Brain microvascular endothelial cell (primary cell): ENCODE measurements around the gene DAP3.
"Not testable (repeated sequence)": the region's sequence is repeated elsewhere in the genome, so short reads cannot be mapped to it uniquely, and the experiment has no call there.

Experiments
- DNase-seq: peaks from one replicate; pipeline ENCODE4 v3.0.0-alpha.2; 2020
- H3K27ac ChIP-seq: fragments of 250-450 bp; sonication (Bioruptor Pico); 2 replicates; pipeline ENCODE4 v1.5.1; 2020; ENCODE audit warnings: mild to moderate bottlenecking, moderate library complexity
- H3K27me3 ChIP-seq: fragments of 250-450 bp; sonication (Bioruptor Pico); replicated peaks from 2 replicates; pipeline ENCODE4 v1.5.1; 2020; ENCODE audit warnings: mild to moderate bottlenecking
- H3K36me3 ChIP-seq: fragments of 250-450 bp; sonication (Bioruptor Pico); replicated peaks from 2 replicates; pipeline ENCODE4 v1.5.1; 2020; ENCODE audit warnings: mild to moderate bottlenecking
- H3K4me3 ChIP-seq: 2 replicates; pipeline ENCODE4 v1.5.1; 2011; ENCODE audit warnings: low read depth, mild to moderate bottlenecking, control low read depth, low read length, moderate library complexity
- in situ Hi-C: cut with HindIII; loops from 2 replicates; pipeline ENCODE4 v1.10.0; 2017; ENCODE audit warnings: low sequenced_read_pairs, low pct_ligation_motif_present
- TF ChIP-seq, protein P1 (sequence below): IDR thresholded peaks from 2 replicates; pipeline ENCODE4 v1.5.1; 2011; ENCODE audit warnings: low read depth, mild to moderate bottlenecking, moderate library complexity, low read length, control low read depth, inconsistent platforms; ENCODE audit errors: missing control alignments

Gene DAP3

DNA sequence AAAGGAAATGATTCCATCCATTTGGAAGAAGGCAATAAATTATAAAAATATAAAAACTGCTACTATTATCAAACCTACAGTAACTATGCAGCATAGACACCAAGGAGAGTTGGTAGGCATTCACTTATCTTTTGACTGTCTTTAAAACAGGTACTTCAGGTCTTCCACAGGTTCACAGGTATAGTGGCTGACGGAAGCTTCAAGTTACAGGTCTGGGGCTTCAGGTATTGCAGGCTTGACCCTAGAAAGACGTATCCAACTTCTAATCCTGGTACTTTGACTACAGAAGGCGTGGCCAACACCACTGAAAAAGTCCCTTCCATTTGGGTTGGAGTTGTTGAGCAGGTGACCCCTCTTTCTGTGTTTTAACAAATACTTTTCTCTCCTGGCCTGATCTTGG is 35.9 kb upstream of the DAP3 start:
- no peak for DNase-seq
- H3K27me3 ChIP-seq: no peaks in the 10 kb centered on the region
- H3K4me3 ChIP-seq: no peak overlapping the region
- H3K27ac ChIP-seq: no peak overlapping the region
- no peaks in the 10 kb centered on the region for H3K36me3 ChIP-seq
- TF ChIP-seq, protein P1, sequence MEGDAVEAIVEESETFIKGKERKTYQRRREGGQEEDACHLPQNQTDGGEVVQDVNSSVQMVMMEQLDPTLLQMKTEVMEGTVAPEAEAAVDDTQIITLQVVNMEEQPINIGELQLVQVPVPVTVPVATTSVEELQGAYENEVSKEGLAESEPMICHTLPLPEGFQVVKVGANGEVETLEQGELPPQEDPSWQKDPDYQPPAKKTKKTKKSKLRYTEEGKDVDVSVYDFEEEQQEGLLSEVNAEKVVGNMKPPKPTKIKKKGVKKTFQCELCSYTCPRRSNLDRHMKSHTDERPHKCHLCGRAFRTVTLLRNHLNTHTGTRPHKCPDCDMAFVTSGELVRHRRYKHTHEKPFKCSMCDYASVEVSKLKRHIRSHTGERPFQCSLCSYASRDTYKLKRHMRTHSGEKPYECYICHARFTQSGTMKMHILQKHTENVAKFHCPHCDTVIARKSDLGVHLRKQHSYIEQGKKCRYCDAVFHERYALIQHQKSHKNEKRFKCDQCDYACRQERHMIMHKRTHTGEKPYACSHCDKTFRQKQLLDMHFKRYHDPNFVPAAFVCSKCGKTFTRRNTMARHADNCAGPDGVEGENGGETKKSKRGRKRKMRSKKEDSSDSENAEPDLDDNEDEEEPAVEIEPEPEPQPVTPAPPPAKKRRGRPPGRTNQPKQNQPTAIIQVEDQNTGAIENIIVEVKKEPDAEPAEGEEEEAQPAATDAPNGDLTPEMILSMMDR: no peak
- in situ Hi-C loops: no loop called here

DNA sequence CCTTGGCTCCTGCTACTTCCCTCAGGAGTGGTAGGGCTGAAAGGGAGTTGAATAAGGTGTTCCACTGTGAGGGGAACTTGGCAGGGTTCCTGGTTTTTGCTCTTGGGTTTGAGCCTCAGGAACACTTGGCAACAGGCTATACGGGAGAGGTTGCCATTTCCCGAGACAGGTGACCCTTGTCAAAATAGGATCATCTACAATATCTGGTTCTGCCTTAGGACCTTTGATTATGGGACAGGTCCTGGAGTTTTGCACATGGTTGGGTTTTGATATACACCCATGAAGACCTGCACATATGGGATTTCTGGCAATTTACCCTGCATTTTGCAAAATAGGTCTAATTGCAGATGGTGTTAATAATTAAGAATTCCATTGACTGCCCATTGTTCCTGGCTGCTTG is 31.4 kb upstream of the DAP3 start:
- no peak for DNase-seq
- peaks cover 29% of the 10 kb centered on the region for H3K36me3 ChIP-seq
- no peaks in the 10 kb centered on the region for H3K27me3 ChIP-seq
- TF ChIP-seq, protein P1: no peak
- H3K4me3 ChIP-seq: no peak overlapping the region
- in situ Hi-C loops: no loop called here
- no peak overlapping the region for H3K27ac ChIP-seq

GRCh38 chr1:155661239-155661638 is 27.7 kb upstream of the DAP3 start:
- peaks cover 58% of the 10 kb centered on the region for H3K36me3 ChIP-seq
- H3K27ac ChIP-seq, DNase-seq, H3K4me3 ChIP-seq, in situ Hi-C loops, H3K27me3 ChIP-seq: not testable (repeated sequence)

DNA sequence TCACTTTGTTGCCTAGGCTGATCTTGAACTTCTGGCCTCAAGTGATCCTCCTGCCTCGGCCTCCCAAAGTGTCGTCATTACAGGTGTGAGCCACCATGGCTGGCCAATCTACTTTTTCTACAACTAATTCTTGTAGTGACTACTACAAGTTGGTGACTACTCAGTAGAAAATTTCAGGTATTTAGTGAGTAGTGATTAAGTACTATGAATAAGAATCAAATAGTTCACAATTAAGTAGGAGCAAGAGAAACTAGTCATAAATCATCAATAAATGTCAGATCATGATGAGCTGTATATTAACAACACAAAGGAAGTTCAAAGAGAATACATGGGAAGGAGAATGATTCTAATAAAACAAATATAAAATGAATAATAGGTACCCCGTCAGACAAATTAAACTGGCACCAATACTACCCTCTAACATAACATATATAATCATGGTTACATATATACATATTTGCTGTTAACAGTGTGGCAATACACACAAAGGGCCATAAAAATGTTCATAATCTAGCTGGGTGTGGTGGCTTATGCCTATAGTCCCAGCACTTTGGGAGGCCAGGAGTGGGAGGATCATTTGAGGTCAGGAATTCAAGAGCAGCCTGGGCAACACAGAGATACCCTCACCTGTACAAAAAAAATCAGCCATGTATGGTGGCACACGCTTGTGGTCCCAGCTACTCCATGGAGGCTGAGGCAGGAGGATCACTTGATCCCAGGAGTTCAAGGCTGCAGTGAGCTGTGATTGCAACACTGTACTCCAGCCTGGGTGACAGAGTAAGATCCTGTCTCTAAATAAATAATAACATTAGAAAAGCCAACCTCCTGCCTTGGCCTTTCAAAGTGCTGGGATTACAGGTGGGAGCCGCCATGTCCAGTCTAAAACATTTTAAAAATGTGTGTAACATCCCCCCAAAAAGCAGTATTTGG is 19.4 kb upstream of the DAP3 start:
- H3K27me3 ChIP-seq: no peaks in the 10 kb centered on the region
- H3K27ac ChIP-seq: no peak overlapping the region
- TF ChIP-seq, protein P1: no peak
- in situ Hi-C loops: no loop called here
- no peak overlapping the region for H3K4me3 ChIP-seq
- no peak for DNase-seq
- H3K36me3 ChIP-seq: peaks cover 60% of the 10 kb centered on the region

- H3K27ac ChIP-seq: no peak overlapping the region
- peaks cover 64% of the 10 kb centered on the region for H3K36me3 ChIP-seq
Measured at GRCh38 chr1:155671750-155672149, 17.1 kb upstream of the DAP3 start.

DNA sequence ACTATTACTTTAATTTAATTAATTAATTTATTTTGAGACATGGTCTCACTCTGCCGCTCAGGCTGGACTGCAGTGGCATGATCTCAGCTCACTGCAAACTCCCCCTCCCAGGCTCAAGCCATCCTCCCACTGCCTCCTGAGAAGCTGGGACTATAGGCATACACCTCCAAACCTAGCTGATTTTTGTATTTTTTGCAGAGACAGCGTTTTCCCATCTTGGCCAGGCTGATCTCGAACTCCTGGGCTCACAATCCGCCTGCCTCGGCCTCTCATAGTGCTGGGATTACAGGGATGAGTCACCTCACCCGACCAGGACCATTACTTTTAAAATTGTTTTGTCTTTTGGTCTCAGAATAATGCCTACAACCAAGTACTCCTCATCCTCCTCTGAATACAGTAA is 15.9 kb upstream of the DAP3 start:
- H3K27me3 ChIP-seq: no peaks in the 10 kb centered on the region
- no peak for DNase-seq
- peaks cover 62% of the 10 kb centered on the region for H3K36me3 ChIP-seq
- TF ChIP-seq, protein P1: no peak
- in situ Hi-C loops: no loop called here
- H3K27ac ChIP-seq: no peak overlapping the region
- H3K4me3 ChIP-seq: no peak overlapping the region

More at GRCh38 chr1:155671750-155672149, 17.1 kb upstream of the DAP3 start:
- TF ChIP-seq, protein P1: no peak
- DNase-seq: no peak
- no peaks in the 10 kb centered on the region for H3K27me3 ChIP-seq
- no peak overlapping the region for H3K4me3 ChIP-seq
- in situ Hi-C loops: no loop called here
